Activated naive CD4-positive, alpha-beta T cell treated with anti-CD3 and anti-CD28 coated beads, Interleukin-2, amount 50 U/mL, for 24 hours (primary cell): ENCODE results near the gene ADAP1.
"Not testable (repeated sequence)": the region's sequence is repeated elsewhere in the genome, so short reads cannot be mapped to it uniquely, and the experiment has no call there.

Experiments used
- H3K27ac Mint-ChIP-seq: one replicate; pipeline ENCODE4 v1.8.0; 2021; ENCODE audit warnings: mild to moderate bottlenecking, mixed read lengths
- H3K27me3 Mint-ChIP-seq: one replicate; pipeline ENCODE4 v1.8.0; 2021; ENCODE audit warnings: mixed read lengths
- H3K36me3 Mint-ChIP-seq: one replicate; pipeline ENCODE4 v1.8.0; 2021; ENCODE audit warnings: mixed read lengths
- H3K4me1 Mint-ChIP-seq: one replicate; pipeline ENCODE4 v1.8.0; 2021; ENCODE audit warnings: mixed read lengths
- H3K4me3 Mint-ChIP-seq: one replicate; pipeline ENCODE4 v1.8.0; 2021; ENCODE audit warnings: mild to moderate bottlenecking, mixed read lengths
- H3K9me3 Mint-ChIP-seq: one replicate; pipeline ENCODE4 v1.8.0; 2021; ENCODE audit warnings: mixed read lengths

Gene ADAP1

GRCh38 chr7:875476-876076 is 78.9 kb downstream of the ADAP1 start:
- Mint-ChIP-seq H3K4me3 (no peak overlapping the region), H3K36me3 (peaks cover 9% of the 10 kb centered on the region), H3K27ac (no peak overlapping the region), H3K4me1 (peaks cover 35% of the 10 kb centered on the region), H3K9me3 (no peaks in the 10 kb centered on the region), H3K27me3 (no peaks in the 10 kb centered on the region)

DNA sequence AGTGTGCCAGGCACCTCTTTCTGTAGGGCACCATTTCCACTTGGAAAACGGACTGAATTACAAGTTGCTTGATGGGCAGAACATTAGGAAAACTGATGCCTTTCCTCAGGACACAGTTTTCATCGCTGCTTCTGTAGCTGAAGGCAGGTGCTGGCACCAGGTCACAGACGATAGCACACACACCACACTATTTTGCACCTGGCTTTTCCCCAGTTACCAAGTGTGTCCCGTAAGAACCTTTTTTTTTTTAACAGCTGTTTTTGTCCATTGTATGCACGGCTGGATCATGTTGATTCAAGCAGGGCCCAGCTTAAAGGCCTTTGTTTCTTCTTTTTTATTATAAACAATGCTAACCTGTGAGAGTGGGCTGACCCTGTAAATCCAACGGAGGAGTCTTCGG is 79.4 kb downstream of the ADAP1 start:
- Mint-ChIP-seq H3K36me3 (peaks cover 9% of the 10 kb centered on the region), H3K4me1 (peaks cover 31% of the 10 kb centered on the region), H3K4me3 (no peak overlapping the region), H3K27me3 (no peaks in the 10 kb centered on the region), H3K27ac (no peak overlapping the region), H3K9me3 (no peaks in the 10 kb centered on the region)

DNA sequence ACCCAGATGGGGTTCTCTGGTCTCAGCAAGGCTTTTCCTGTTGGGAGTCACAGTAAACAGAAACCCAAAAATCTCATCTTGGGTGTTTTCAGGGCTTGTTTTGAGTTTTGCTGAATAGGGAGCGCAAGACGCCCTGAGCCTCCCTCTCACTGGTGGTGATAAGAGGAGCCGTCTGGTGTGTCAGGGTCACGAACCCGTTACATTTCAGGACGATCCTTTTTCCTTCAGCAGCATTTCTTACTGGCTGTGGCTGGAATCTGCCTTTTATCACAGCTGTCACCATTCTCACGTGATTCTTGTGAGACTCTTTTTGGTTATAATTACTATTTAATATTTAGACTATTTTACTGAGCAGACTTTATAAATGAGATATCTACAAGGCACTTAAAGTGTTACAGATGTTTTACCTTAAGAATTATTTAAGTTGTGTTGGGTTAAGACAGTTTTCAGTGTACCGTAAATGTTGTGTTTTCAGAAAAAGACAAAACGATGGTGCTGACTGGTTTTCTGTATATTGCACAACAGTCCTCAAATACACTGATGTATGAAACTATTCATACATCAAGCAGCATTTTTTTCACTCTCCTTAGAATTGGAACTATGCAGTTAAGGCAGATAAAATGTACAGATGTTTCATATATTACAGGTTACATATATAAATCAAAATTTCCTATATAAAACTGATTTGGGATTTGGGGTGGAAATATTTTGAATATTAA is 80.3 kb downstream of the ADAP1 start:
- Mint-ChIP-seq H3K4me3 (no peak overlapping the region), H3K27ac (peak overlapping the region; percentile 84), H3K4me1 (peaks cover 28% of the 10 kb centered on the region), H3K36me3 (peaks cover 10% of the 10 kb centered on the region), H3K27me3 (no peaks in the 10 kb centered on the region), H3K9me3 (no peaks in the 10 kb centered on the region)

- Mint-ChIP-seq H3K4me3 (no peak overlapping the region), H3K27me3 (no peaks in the 10 kb centered on the region), H3K9me3 (no peaks in the 10 kb centered on the region), H3K36me3 (peaks cover 10% of the 10 kb centered on the region), H3K4me1 (peaks cover 24% of the 10 kb centered on the region), H3K27ac (peak overlapping the region; percentile 84)
Observed at GRCh38 chr7:873367-874002, 81.0 kb downstream of the ADAP1 start.

DNA sequence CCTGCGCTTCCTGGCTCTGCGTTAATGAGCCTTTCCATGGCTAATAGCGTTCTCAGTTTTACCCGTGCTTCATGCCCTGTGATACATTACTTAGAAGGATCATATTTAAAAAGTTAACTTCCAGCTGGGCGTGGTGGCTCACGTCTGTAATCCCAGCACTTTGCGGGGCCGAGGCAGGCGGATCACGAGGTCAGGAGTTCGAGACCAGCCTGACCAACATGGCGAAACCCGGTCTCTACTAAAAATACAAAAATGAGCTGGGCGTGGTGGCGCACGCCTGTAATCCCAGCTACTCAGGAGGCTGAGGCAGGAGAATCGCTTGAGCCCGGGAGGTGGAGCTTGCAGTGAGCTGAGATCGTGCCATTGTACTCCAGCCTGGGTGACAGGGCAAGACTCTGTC is 81.8 kb downstream of the ADAP1 start:
- H3K27me3 Mint-ChIP-seq, H3K9me3 Mint-ChIP-seq, H3K4me3 Mint-ChIP-seq, H3K27ac Mint-ChIP-seq: not testable (repeated sequence)
- peaks cover 10% of the 10 kb centered on the region for H3K36me3 Mint-ChIP-seq
- peaks cover 19% of the 10 kb centered on the region for H3K4me1 Mint-ChIP-seq

DNA sequence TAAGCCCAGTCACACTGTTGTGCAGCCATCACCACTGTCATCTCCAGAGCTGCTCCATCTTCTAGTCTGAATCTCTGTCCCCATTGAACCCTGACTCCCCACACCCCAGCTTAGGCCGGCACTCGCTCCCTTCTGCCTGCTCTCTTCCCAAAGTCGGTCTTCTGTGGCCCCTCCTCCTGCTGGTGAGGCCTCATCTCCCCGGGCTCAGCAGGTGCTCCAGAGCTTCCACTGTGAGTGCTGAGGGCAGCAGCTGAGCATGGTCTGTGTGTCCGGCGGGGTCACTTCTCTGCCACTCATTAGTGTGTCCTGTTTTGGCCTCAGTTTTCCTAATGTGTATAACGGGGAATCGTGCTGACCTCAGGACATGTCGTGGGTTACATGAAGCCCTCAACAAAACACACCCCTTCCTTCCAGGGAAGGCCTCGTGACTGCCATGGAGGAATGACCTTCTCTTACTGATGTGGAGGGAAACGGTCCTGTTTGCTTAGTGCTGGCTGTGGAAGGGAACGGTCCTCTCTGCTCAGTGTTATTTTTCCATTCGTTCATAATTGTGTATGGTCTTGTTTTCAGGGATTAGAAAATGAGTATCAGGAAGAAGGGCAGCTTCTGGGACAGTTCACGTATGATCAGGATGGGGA is 82.5 kb downstream of the ADAP1 start:
- Mint-ChIP-seq H3K4me3 (no peak overlapping the region), H3K36me3 (peaks cover 10% of the 10 kb centered on the region), H3K9me3 (no peaks in the 10 kb centered on the region), H3K27ac (peak overlapping the region; percentile 70), H3K27me3 (no peaks in the 10 kb centered on the region), H3K4me1 (peaks cover 19% of the 10 kb centered on the region)

DNA sequence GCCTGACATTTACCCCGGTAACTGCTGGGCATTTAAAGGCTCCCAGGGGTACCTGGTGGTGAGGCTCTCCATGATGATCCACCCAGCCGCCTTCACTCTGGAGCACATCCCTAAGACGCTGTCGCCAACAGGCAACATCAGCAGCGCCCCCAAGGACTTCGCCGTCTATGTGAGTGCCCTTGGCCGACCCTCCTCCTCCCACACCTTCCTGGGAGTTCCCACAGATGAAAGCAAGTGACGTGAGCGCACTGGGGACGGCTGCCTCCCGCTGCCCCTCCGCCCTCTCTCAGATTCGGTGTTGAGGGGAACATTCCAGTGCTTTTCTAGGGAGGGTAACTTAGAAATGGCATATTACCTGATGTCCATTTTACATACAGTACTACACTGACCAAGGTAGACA is 85.1 kb downstream of the ADAP1 start:
- Mint-ChIP-seq H3K36me3 (peaks cover 15% of the 10 kb centered on the region), H3K4me1 (peaks cover 19% of the 10 kb centered on the region)

DNA sequence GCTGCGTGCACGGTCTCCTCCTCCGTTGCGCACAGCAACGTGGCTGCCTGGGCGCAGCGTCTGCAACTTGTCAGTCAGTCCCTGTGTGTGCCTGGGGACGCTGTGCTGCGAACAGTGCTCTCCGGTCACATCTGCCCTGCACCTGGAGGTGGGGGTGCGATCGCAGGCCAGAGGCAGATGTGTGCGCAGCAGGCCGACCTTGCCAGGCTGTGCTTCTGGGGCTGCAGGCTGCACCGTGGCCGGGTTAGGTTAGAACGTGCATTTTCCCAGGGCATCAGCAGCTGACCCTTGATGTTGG is 86.3 kb downstream of the ADAP1 start:
- Mint-ChIP-seq H3K4me1 (peaks cover 11% of the 10 kb centered on the region), H3K36me3 (peaks cover 12% of the 10 kb centered on the region), H3K27ac (no peak overlapping the region), H3K9me3 (no peaks in the 10 kb centered on the region), H3K27me3 (no peaks in the 10 kb centered on the region), H3K4me3 (no peak overlapping the region)

More for the DNA sequence above, 85.1 kb downstream of the ADAP1 start:
- Mint-ChIP-seq H3K4me3 (no peak overlapping the region), H3K9me3 (no peaks in the 10 kb centered on the region), H3K27ac (peak overlapping the region; percentile 46), H3K27me3 (no peaks in the 10 kb centered on the region)

DNA sequence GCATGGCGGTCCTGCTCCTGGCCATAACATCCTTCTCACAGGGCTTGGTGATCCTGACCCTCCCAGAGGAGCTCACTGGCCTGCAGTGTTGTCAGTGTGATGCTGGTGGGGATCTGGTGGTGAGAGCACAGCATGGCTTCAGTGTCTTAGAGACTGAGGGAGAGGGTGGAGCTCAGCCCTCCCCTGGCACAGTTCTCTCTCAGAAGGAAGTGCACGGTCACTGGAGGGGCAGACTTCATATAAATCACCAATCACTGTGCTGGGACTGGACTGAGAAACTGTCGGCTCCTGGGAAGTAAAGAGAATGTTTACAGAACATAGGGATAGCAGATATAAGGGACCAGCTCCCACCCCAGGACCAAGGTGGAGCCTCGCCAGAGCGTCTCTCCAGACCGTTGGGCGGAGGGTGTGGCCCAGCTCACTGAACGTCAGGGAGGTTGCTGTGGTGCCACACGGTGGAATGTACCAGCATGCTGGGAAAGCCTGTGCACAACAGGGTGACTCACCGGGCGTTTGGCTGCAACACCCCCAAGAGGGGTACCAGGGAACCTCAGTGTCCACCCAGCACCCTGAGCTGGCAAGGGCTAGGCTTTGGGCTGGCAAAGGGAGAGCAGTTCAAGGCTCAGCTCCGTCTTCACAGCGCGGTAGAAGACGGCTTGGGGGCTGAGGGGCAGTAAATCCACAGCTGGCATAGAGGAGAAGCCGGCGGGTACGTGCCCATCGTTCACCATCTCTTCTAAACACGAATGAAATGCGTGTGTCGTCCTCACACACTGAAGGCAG is 86.9 kb downstream of the ADAP1 start:
- Mint-ChIP-seq H3K9me3 (no peaks in the 10 kb centered on the region), H3K27me3 (no peaks in the 10 kb centered on the region), H3K4me1 (peaks cover 8% of the 10 kb centered on the region), H3K4me3 (no peak overlapping the region), H3K27ac (no peak overlapping the region), H3K36me3 (peaks cover 10% of the 10 kb centered on the region)

DNA sequence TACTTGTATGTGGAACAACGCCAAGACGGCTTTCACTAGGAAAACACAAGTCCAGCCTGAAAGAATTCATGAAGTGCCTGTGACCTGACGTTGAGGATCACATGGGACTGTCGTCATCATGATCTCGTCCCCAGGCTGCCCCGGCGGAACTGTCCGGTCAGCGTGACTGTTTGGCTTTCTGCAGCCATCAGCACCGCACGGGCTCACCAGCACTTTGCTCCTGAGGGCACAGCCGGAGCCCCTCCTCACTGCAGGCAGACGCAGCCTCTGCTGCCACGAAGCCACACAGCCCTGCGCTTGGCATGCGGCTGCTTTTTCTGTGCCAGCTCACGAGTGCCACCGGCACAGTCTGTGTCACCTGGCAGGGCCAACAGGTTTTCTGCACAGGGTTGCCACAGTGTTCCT is 87.5 kb downstream of the ADAP1 start:
- H3K27me3 Mint-ChIP-seq, result no peaks in the 10 kb centered on the region
- no peaks in the 10 kb centered on the region for H3K9me3 Mint-ChIP-seq
- peaks cover 13% of the 10 kb centered on the region for H3K36me3 Mint-ChIP-seq
- no peak overlapping the region for H3K4me3 Mint-ChIP-seq
- H3K4me1 Mint-ChIP-seq, result peaks cover 8% of the 10 kb centered on the region
- H3K27ac Mint-ChIP-seq, result no peak overlapping the region

DNA sequence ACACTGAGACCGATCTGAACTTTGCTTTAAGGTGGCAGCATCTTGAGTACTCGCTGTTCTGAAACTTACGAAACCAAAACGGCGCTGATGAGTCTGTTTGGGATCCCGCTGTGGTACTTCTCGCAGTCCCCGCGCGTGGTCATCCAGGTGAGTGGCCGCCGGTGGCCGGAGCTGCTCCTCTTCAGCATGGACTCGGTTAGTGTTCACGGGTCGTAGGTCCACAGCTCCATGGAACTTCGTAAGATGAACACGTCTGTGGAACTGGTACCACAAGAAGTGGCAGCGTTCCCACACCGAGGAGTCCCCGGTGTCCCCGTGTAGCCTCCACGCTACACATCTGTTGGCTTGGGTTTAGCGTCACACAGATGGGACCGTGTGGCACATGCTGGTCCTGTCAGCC is 88.6 kb downstream of the ADAP1 start:
- Mint-ChIP-seq H3K4me3 (no peak overlapping the region), H3K27me3 (no peaks in the 10 kb centered on the region), H3K36me3 (peaks cover 13% of the 10 kb centered on the region), H3K4me1 (peaks cover 5% of the 10 kb centered on the region), H3K27ac (no peak overlapping the region), H3K9me3 (no peaks in the 10 kb centered on the region)

DNA sequence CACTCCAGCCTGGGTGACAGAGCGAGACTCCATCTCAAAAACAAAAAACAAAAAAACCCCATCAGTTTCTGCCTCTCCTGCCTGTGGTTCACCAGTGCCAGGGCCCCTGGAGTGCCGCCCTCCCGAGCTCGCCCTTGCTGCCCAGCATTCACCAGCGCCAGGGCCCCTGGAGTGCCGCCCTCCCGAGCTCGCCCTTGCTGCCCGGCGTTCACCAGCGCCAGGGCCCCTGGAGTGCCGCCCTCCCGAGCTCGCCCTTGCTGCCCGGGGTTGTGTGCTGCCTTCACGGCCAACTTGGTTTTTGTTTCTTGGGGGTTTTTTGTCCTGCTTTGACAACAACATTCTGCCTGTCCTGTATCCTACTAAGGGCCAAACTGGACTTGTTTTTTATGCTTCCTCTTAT is 91.4 kb downstream of the ADAP1 start:
- H3K36me3 Mint-ChIP-seq, result peaks cover 25% of the 10 kb centered on the region

DNA sequence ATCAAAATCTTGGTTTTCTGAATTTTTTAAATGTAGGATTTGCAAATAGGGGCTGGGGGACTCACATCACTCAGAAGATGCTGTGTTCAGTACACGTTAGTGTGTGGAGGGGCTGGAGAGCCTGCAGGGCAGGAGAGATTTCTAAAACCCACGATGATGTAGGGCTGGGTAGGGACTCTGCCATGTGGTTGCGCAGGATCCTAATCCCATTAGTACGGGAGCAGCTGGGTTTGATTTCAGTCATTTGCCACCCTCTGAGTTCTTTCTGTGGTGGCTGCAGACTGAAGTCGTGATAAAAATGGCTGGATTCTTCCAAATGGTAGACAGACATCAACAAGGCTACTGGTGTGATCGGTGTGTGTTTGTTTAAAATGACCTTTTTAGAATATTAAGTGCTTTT is 92.3 kb downstream of the ADAP1 start:
- Mint-ChIP-seq H3K4me3 (no peak overlapping the region), H3K4me1 (no peaks in the 10 kb centered on the region), H3K36me3 (peaks cover 25% of the 10 kb centered on the region), H3K27ac (no peak overlapping the region), H3K9me3 (no peaks in the 10 kb centered on the region), H3K27me3 (no peaks in the 10 kb centered on the region)

More for the DNA sequence above, 91.4 kb downstream of the ADAP1 start:
- Mint-ChIP-seq H3K4me3 (no peak overlapping the region), H3K27me3 (no peaks in the 10 kb centered on the region), H3K27ac (no peak overlapping the region), H3K4me1 (no peaks in the 10 kb centered on the region), H3K9me3 (no peaks in the 10 kb centered on the region)

GRCh38 chr7:861222-861621 is 93.3 kb downstream of the ADAP1 start:
- Mint-ChIP-seq H3K4me3 (no peak overlapping the region), H3K4me1 (no peaks in the 10 kb centered on the region), H3K9me3 (no peaks in the 10 kb centered on the region), H3K36me3 (peaks cover 23% of the 10 kb centered on the region), H3K27me3 (no peaks in the 10 kb centered on the region), H3K27ac (no peak overlapping the region)

GRCh38 chr7:860149-860548 is 94.3 kb downstream of the ADAP1 start:
- no peak overlapping the region for H3K4me3 Mint-ChIP-seq
- no peaks in the 10 kb centered on the region for H3K27me3 Mint-ChIP-seq
- peaks cover 23% of the 10 kb centered on the region for H3K36me3 Mint-ChIP-seq
- H3K27ac Mint-ChIP-seq, result no peak overlapping the region
- no peaks in the 10 kb centered on the region for H3K4me1 Mint-ChIP-seq
- H3K9me3 Mint-ChIP-seq, result no peaks in the 10 kb centered on the region
